HepG2 (cell line): ENCODE results near the gene OPRPN. TPM values are rescaled to one million over a fixed set of nuclear protein-coding genes. Genes with fewer than 3 reads are reported as not detected.

Source experiments
- ATAC-seq: fragments of 200-7000 bp; cut with Tn5 transposase; 3 replicates; pipeline ENCODE4 v1.9.1; 2020; ENCODE audit warnings: mild to moderate bottlenecking, moderate library complexity
- BruUV-seq: library from RNA; stranded (reverse); fragments of 400-500 nt; replicated peaks from 2 replicates; lab custom pipeline; 2021; lab: Mats Ljungman, UMichigan
- CTCF ChIA-PET: fragments of 300-600 bp; formaldehyde crosslinking; extraction: SDS; loops from one replicate; lab custom pipeline; 2021; ENCODE audit warnings: low total read pairs, inconsistent platforms, low intra/inter-chr PET ratio; lab: Yijun Ruan, JAX
- POLR2A ChIA-PET: fragments of 350-600 bp; sonication (Branson Sonifier 250); formaldehyde crosslinking; loops from one replicate; lab custom pipeline; 2020; ENCODE audit warnings: antibody characterized with exemption, inconsistent platforms; lab: Yijun Ruan, JAX
- DNase-seq: peaks from one replicate; pipeline ENCODE4 v3.0.0-alpha.2; 2015; ENCODE audit warnings: low spot score
- FAIRE-seq: peaks from 3 replicates; lab custom pipeline; 2011; peaks lifted over from hg19 to GRCh38; lab: Jason Lieb, UNC
- H2AFZ ChIP-seq: one replicate; pipeline ENCODE4 v1.6.1; 2011; ENCODE audit warnings: low read length, inconsistent platforms
- H3K27ac ChIP-seq: fragments of 300-600 bp; 3 replicates; pipeline ENCODE4 v1.8.0; 2011; ENCODE audit warnings: mixed run types, mild to moderate bottlenecking, mixed read lengths, low read length, inconsistent platforms; ENCODE audit not compliant: insufficient read depth; ENCODE audit errors: extremely low read length
- H3K27me3 ChIP-seq, 2 experiments: fragments of 200-600 bp in 1 of 2; 2 replicates in 1 of 2; 3 replicates in 1 of 2; pipeline versions ENCODE4 v1.6.0 to v1.8.0; 2011; ENCODE audit warnings: low read length in 2 of 2, mild to moderate bottlenecking in 2 of 2, moderate library complexity in 2 of 2, inconsistent platforms in 1 of 2; ENCODE audit not compliant: insufficient read depth in 2 of 2, control insufficient read depth in 1 of 2
- H3K36me3 ChIP-seq, 2 experiments: fragments of 200-600 bp in 1 of 2; replicated peaks in 1 of 2; 2 replicates in 1 of 2; 3 replicates in 1 of 2; pipeline versions ENCODE4 v1.5.1 to v1.8.0; 2011; ENCODE audit warnings: low read length in 2 of 2, inconsistent platforms in 1 of 2; ENCODE audit not compliant: insufficient read depth in 2 of 2, control insufficient read depth in 1 of 2
- H3K4me1 ChIP-seq: 2 replicates; pipeline ENCODE4 v1.5.1; 2012; ENCODE audit warnings: low read length, inconsistent platforms; ENCODE audit not compliant: insufficient read depth
- H3K4me2 ChIP-seq: 2 replicates; pipeline ENCODE4 v1.6.0; 2011; ENCODE audit warnings: low read depth, low read length, inconsistent platforms
- H3K4me3 ChIP-seq, 3 experiments: fragments of 200-600 bp in 1 of 3; sonication (generic), shearing (Covaris generic) in 1 of 3; replicated peaks in 1 of 3; 2 replicates each; pipeline ENCODE4 v1.5.1; 2011 to 2016; ENCODE audit warnings: low read length in 3 of 3, inconsistent platforms in 2 of 3, low read depth in 2 of 3, mild to moderate bottlenecking in 2 of 3, control low read depth in 1 of 3, mixed read lengths in 1 of 3; ENCODE audit not compliant: insufficient read depth in 1 of 3
- H3K79me2 ChIP-seq: one replicate; pipeline ENCODE4 v1.6.1; 2011; ENCODE audit warnings: low read length, inconsistent platforms; ENCODE audit not compliant: insufficient read depth
- H3K9ac ChIP-seq: 2 replicates; pipeline ENCODE4 v1.6.0; 2011; ENCODE audit warnings: mild to moderate bottlenecking, low read depth, low read length, inconsistent platforms; ENCODE audit not compliant: insufficient read depth
- H3K9me3 ChIP-seq: 2 replicates; pipeline ENCODE4 v1.5.1; 2012; ENCODE audit warnings: mild to moderate bottlenecking, low read length
- H4K20me1 ChIP-seq: 2 replicates; pipeline ENCODE4 v1.6.0; 2011; ENCODE audit warnings: inconsistent platforms, mild to moderate bottlenecking, low read length, moderate library complexity; ENCODE audit not compliant: insufficient read depth
- FOXA1 ChIP-seq, 2 experiments: fragments of 450-650 bp in 1 of 2; sonication (generic) in 1 of 2; formaldehyde crosslinking in 1 of 2; IDR thresholded peaks; 2 replicates each; pipeline versions ENCODE4 v1.4.0 to v1.6.1; 2016 to 2020; ENCODE audit warnings: missing genetic modification reagents in 1 of 2
- FOXA3 ChIP-seq: IDR thresholded peaks from 2 replicates; pipeline ENCODE4 v1.6.1; 2016; ENCODE audit warnings: missing genetic modification reagents, missing compliant biosample characterization
- POGZ ChIP-seq: sonication (generic); formaldehyde crosslinking; IDR thresholded peaks from 2 replicates; pipeline ENCODE4 v1.4.0; 2020; ENCODE audit warnings: mild to moderate bottlenecking, missing genetic modification reagents
- ZNF281 ChIP-seq: sonication (generic); formaldehyde crosslinking; IDR thresholded peaks from 2 replicates; pipeline ENCODE4 v1.4.0; 2020; ENCODE audit warnings: missing genetic modification reagents, borderline replicate concordance
- WGBS: methylation state at CpG from one replicate; pipeline ENCODE4 v1.1.6; 2017; ENCODE audit warnings: low lambda C conversion rate; 5-methylcytosine and 5-hydroxymethylcytosine counted together
- in situ Hi-C: cut with HindIII; loops from 2 replicates; pipeline ENCODE4 v1.10.0; 2017; ENCODE audit warnings: low pct_unique_long_range_greater_than_20kb; ENCODE audit not compliant: extremely low pct_ligation_motif_present
- intact Hi-C: fragments of 100-400 bp; cut with micrococcal nuclease; formaldehyde crosslinking; loops from one replicate; pipeline ENCODE4 v1.10.0; 2022; ENCODE audit not compliant: unreplicated experiment
- polyA plus RNA-seq, 8 experiments: library from polyadenylated mRNA; depleted of rRNA in 3 of 8; stranded (reverse) in 7 of 8; unstranded in 1 of 8; fragments of >200 nt; fragmentation: Illumina TruSeq in 4 of 8; extraction: Trizol in 4 of 8; gene quantifications; 2 replicates each; pipeline versions ENCODE4 v1.2.1 to v1.2.3, GENCODE V29; 2011 to 2016; ENCODE audit warnings: low read depth in 4 of 8, missing spikeins in 1 of 8, mixed read lengths in 1 of 8; ENCODE audit not compliant: insufficient read depth in 1 of 8
- total RNA-seq, 5 experiments: library from RNA; depleted of rRNA; stranded (reverse); fragments of >200 nt; fragmentation: Illumina TruSeq; extraction: Trizol; gene quantifications; 2 replicates each; pipeline ENCODE4 v1.2.3, GENCODE V29; 2016; ENCODE audit warnings: low read depth in 1 of 5
- TF ChIP-seq, protein P1 (sequence below): IDR thresholded peaks from 2 replicates; pipeline ENCODE4 v1.6.1; 2016; ENCODE audit warnings: missing compliant biosample characterization, missing genetic modification reagents, borderline replicate concordance

The OPRPN gene
- total and polyA plus RNA-seq, 2 of the 13 experiments (the other 11 are each of a cell fraction or from before 2014, with no cell fraction given), result not detected

- H3K79me2 ChIP-seq, result no peaks in the 10 kb centered on the region
- peak; percentile 14 for DNase-seq
- BruUV-seq, result no TSS peak
- no peak overlapping the region for H3K9ac ChIP-seq
- POLR2A ChIA-PET, result no interaction called here
- in situ Hi-C loops, result no loop called here
- no peaks in the 10 kb centered on the region for H3K27me3 ChIP-seq
- no peak overlapping the region for H3K27ac ChIP-seq
- WGBS, result 0% methylated on average over 1 of the region's 7 CpGs
- no peak overlapping the region for H3K4me3 ChIP-seq
- CTCF ChIA-PET, result no interaction called here
- intact Hi-C loops, result no loop called here
- H3K36me3 ChIP-seq, result no peaks in the 10 kb centered on the region
- no peaks in the 10 kb centered on the region for H4K20me1 ChIP-seq
- no peaks in the 10 kb centered on the region for H3K4me1 ChIP-seq
- H3K4me2 ChIP-seq, result peak overlapping the region; percentile 28; the same call in 1 of the 2 replicates
- no peak overlapping the region for H2AFZ ChIP-seq
- ATAC-seq, result peak; percentile 52; the same call in 1 of the 3 replicates
- TF ChIP-seq FOXA1 (IDR thresholded peaks at IDR 0.05) (no peak), FOXA1 (CRISPR knock-in tag; IDR thresholded peaks at IDR 0.05) (0 out of 2 replicates have a peak, but pooled peaks have one; percentile 18), FOXA3 (0 out of 2 replicates have a peak, but pooled peaks have one; percentile 33), ZNF281 (CRISPR knock-in tag) (peak; percentile 81; the same call in 1 of the 2 replicates), POGZ (CRISPR knock-in tag) (0 out of 2 replicates have a peak, but pooled peaks have one; percentile 22)
- TF ChIP-seq, protein P1, sequence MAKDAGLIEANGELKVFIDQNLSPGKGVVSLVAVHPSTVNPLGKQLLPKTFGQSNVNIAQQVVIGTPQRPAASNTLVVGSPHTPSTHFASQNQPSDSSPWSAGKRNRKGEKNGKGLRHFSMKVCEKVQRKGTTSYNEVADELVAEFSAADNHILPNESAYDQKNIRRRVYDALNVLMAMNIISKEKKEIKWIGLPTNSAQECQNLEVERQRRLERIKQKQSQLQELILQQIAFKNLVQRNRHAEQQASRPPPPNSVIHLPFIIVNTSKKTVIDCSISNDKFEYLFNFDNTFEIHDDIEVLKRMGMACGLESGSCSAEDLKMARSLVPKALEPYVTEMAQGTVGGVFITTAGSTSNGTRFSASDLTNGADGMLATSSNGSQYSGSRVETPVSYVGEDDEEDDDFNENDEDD, result no peak
- H3K9me3 ChIP-seq, result no peaks in the 10 kb centered on the region
- no peak for FAIRE-seq
These were observed 39.5 kb downstream of the OPRPN start for GRCh38 chr4:70437197-70437596.
